ENCODE measurements around the gene MTREX.

The MTREX gene

DNA sequence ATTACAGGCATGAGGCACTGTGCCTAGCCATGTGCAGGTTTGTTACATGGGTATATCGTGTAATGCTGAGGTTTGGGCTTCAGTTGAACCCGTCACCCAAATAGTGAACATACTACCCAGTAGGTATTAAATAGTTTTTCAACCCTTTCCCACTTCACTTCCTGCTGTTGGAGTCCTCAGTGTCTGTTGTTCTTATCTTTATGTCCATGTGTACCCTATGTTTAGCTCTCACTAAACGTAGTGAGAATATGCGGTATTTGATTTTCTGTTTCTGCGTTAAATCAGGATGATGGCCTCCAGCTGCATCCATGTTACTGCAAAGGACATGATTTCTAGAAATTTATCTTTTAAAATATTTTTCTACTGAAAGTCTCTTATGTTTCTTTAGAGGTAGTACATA, 17.8 kb downstream of the MTREX start:
- DNase-seq: no peak

DNA sequence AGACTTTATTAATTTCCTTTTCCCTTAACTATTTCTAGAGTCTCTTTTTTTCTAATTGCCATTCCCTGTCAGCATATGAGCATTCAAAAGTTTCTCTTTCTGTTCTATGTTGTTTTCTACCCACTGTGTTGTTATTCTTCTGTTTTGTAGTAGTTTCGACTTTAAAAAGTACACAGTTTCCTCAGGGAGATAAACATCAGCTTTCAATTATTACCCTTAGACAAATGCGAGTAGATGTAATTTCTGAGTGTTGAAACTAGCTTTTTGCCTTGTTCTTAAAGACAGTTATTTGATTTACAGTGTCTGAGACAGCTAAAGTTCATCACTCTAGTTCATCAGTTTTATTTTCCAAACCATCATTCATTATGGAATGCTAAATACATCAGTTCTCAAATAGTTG, 19.5 kb downstream of the MTREX start:
- DNase-seq: no peak

DNA sequence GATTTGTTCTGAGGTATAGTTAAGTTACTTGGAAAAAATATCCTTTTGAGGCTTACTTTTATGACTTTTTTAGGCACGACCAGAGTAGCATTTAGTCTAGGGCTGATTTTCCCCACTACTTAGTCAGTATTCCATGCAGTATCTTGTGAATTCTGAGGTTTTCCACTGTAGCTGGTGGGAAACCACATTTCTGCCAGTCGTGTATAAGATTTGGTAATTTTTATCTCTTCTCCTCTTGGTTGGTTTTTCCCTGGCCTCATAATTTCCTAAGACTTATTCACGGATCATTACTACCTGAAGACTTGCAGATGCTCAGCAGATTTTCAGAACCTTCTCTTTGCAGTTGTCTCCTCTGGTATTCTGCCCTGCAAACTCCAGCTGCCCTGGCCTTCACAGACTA, 23.5 kb downstream of the MTREX start:
- DNase-seq: no peak

DNA sequence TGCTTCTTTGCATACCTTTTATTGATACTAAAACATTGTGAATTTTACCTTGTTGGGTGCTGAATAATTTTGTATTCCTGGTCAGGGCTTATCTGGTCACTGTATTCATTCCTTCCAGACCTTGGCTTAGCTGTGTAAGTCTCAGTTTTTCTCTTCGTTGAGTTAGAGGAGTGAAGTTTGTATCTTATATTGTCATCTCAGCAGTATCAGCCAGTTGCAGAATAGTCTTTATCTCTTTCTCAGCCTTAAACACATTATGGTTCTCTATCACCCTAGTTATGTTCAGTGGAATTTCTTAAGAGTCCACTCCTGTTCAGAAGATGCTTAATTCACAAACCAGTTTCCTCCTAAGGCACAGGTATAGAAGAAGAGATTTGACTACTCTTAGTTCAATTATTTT, 25.2 kb downstream of the MTREX start:
- DNase-seq: no peak

DNA sequence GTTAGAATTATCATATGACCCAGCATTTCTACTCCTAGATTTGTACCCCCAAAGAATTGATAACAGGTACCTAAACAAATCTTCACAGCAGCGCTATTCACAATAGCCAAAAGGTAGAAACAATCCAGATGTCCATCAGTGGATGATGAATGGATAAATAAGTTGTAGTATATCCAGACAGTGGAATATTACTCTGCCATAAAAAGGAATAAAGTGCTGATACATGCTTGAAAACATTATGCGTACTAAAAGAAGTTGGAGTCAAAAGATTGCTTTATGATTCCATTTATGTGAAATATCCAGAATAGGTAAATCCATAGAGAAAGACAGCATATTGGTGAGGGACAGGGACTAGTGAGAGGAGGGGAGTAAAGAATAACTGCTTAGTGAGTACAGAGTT, 26.0 kb downstream of the MTREX start:
- DNase-seq: no peak

DNA sequence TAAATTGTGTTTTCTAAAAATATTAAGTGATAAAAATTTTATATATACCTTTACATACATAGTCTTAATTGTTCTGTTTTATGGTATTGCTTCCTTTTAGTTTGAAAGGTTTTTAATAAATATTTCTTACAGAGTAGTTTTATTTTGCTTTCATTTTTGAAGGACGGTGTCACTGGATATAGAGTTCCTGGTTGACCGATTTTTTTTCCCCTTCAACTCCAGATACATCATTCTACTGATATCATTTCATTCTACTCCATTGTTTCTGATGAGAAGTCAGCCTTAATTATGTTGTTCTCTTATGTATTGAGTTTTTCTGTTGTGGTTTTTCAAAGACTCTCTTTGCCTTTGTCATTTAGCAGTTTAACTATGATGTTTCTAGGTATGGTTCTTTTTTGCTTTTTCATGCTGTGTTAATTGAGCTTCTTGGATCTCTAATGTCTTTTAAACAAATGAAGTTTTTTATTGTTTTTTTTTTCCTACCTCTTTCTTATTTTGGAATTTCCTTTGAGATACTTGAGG, 30.4 kb downstream of the MTREX start:
- no peak for DNase-seq

DNA sequence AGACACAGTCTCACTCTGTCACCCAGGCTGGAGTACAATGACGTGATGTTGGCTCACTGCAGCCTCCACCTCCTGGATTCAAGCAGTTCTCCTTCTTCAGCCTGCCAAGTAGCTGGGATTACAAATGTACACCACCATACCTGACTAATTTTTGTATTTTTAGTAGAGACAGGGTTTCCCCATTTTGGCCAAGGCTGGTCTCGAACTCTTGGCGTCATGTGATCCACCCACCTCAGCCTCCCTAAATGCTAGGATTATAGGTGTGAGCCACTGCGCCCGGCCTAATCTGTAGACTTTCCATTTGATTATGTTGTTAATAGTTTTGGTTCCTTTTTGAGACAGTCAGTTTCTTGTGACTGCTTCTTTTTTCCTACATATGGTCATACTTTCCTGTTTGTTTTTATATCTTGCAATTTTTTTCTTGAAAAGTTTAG, 31.0 kb downstream of the MTREX start:
- DNase-seq: peak; percentile 72

DNA sequence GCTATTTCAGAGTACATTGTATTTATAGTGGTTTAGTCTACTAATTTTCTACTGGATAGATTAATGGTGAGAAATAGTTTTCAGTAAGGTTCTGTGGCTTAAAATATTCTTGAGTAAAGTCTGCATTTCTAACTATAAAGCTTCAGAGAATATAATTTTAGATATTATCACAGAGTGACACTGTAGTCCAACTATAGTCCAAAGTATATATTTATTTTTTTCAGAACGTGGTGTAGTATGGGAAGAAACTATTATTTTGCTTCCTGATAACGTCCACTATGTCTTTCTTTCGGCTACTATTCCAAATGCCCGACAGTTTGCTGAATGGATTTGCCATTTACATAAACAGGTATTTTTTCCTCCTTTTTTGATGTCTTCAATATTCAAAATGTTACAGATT, 35.3 kb downstream of the MTREX start:
- no peak for DNase-seq

DNA sequence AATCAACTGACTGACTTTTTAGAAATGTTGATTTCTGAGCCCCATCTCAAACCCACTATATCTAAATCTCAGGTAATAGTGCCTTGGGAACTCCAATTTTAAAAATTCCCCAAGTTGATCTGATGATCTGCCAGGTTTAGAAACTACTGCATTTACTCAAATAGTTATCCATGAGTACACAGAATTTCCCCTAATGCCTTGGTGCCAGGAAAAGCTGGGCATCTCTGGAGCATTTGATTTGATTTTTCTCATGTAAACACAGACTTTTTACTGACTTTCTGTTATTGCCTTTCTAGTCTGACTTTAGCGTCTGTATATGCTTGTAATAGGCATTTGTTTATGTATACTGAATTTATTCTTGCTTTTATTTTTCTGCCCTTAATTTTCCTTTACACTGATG, 35.8 kb downstream of the MTREX start:
- no peak for DNase-seq

DNA sequence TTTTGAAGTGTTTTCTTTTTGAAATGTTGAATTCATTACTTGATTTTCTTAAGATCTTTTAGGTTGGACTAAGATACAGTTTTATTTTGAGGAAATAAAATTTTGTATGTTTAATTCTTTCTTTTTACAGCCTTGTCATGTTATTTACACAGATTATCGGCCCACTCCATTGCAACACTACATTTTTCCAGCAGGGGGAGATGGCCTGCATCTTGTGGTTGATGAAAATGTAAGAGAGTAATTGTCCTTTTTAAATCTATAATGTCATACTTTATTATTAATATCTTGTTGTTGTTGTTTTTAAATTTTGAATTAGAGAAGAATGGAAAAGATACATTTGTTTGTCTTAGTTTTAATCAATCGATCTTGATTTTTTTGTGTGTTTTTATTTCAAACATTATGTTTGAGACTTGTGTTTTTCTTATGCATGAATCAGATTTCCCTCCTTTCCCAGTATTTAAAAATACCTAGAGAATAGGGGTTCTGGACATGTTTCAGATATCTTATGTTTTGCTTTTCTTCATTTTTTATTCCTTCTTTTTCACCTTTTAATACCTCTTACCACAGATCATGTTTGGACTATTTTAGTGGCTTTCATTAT, 36.7 kb downstream of the MTREX start:
- peak; percentile 63 for DNase-seq

DNA sequence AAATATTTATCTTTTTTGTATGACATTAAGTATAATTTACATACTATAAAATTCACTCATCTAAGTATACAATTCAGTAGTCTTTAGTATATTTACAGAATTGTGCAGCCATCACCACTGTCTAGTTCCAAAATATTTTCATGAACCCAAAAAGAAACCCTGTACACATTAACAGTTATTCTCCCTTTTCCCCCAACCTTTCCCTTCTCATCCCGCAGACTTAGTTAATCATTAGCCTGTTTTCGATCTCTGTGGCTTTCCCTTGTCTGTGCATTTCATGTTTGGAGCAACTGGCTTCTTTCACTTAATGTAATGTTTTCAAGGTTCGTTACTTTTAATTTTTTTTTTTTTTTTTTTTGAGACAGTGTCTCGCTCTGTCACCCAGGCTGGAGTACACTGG, 37.5 kb downstream of the MTREX start:
- no peak for DNase-seq

DNA sequence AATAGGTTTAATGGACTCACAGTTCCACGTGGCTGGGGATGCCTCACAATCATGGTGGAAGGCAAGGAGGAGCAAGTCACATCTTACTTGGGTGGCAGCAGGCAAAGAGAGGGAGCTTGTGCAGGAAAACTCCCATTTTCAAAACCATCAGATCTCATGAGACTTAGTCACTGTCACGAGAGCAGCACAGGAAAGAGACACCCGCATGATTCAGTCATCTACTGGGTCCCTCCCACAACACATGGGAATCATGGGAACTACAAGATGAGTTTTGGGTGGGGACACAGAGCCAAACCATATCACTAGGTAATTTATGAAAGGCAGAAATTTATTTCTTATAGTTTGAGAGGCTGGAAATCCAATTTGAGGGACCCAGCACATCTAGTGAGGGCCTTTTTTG, 40.0 kb downstream of the MTREX start:
- no peak for DNase-seq

DNA sequence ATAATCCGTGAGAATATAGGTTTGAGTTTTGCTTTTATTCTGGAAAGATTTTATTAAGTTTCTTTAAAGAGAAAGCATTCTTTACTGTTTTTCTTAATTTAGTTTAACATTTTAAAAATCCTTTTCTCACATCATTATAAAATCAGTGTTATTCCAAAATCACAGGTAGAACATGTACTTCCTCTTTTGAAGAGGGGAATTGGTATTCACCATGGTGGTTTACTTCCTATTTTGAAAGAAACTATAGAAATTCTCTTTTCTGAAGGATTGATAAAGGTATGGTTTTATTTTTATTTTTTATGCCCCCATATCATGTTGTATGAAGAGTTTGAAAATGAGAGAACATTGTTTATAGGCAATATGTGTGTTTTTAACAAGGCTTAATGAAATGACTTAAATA, 43.0 kb downstream of the MTREX start:
- no peak for DNase-seq

DNA sequence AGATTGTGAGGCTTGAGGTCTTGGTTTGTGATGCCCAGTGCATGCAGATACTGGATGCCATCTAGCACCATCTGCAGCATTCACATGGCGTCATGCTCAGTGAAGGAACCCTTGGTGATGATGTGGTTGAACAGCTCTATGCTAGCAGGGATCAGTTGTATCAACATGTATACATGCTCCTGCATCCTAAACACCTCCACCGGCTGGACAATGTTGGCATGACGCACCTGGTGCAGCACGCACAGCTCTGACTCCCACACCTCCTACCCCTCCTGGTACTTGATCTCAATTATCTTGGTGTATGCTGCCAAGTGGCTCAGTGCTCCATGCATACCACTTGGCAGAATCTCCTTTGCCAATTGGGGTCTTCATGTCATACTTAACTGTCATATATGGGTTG, 49.1 kb downstream of the MTREX start:
- DNase-seq: no peak

DNA sequence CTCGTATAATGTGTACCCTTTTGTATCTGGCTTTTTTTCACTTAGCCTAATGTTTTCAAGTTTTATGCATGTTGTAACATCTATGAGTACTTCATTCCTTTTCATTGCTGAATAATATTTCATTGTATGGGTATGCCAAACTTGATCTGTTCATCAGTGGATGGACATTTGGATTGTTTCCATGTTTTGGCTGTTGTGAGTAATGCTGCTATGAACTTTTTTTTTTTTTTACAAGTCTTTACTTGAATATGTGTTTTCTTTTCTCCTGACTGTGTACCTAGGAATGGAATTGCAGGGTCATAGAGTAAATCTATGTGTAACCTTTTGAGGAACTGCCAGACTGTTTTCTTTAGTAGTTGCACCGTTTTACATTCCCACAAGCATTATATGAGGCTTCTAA, 52.4 kb downstream of the MTREX start:
- DNase-seq: no peak

DNA sequence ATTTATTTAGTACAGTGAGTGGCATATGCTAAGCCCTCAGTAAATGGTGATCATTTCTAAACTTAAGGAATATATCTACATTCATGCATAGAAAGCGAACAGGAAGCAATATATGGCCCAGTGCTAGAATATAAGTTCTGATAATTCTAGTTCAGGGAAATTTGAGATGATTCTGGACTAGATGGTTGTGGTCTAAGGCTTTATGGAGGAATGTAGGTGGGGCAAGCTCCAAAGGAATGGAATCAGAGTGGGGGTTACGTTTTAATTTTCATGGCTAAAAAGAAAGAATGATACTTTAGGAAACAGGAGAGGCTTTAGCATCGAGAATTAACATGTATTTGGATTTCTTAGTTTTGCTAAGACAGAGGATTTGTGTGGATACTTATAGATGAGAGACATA, 56.1 kb downstream of the MTREX start:
- DNase-seq: no peak

DNA sequence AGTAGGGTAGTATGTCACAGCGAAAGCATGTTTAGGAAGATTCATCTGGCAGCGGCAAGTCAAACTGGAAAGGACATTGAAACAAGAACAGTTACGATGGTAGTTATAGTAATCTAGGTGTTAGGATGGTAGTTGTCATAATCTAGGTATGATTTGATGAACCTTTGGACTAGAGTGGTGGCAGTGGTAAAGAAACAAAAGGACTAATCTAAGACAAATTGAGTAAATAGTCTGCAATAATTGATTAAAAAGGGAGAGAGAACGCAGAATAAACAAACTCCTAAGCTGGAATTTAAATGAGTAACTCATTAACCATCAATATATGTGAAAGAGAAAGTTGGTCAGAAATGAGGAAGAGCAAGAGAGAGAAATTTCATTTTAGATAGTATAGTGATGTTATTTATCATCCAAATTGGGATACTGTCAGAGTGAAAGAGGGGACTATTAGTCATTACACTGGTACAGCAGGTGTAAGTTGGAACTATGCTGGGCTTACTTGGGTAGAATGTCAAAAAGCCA, 56.8 kb downstream of the MTREX start:
- peak; percentile 78 for DNase-seq

DNA sequence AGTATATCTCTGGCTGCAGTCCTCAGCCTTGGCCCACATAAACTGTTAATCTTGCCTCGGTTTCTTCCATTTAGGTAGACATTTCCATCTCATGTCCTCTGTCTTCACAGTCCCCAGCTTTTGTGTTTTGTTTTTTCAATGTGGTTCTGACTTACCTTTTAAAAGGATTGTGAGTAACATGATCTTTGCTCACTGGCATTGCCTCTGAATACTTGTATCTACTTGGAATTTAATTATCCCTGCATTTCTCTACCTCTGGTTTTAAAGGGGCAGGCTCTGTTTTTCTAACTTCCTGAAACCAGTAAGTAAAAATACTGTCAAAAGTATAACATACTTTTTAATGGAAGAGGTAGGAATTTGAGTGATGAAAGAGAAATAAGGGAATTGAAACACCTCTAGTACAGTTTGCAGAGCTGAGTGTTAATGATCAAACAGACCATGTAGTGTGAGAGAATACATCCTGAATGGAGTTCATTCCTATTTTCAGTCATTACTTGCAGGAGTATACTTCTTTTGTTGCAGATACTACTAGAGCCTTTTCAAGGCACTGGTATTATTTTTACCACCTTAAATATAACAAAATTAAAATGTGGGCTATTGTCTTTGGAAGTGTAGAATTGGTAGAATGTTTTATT, 62.6 kb downstream of the MTREX start:
- no peak for DNase-seq

DNA sequence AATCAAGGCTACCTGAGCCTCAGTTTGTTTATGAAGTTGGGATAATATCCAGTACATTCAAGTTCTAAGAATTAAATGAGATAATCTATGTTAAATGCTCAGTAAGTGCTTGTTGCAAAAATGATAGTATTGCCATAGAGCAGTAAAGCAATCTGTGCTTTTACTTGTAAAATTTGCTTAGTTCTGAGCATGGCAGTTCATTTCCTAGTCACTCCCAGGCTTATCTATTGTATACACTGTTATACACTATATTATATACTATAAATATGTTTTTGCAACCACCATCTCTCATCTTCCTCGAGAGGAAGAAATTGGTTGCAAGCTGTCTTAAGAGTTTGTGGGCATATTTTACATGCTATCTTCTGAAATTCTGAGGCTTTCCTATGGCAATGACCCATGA, 63.4 kb downstream of the MTREX start:
- no peak for DNase-seq

DNA sequence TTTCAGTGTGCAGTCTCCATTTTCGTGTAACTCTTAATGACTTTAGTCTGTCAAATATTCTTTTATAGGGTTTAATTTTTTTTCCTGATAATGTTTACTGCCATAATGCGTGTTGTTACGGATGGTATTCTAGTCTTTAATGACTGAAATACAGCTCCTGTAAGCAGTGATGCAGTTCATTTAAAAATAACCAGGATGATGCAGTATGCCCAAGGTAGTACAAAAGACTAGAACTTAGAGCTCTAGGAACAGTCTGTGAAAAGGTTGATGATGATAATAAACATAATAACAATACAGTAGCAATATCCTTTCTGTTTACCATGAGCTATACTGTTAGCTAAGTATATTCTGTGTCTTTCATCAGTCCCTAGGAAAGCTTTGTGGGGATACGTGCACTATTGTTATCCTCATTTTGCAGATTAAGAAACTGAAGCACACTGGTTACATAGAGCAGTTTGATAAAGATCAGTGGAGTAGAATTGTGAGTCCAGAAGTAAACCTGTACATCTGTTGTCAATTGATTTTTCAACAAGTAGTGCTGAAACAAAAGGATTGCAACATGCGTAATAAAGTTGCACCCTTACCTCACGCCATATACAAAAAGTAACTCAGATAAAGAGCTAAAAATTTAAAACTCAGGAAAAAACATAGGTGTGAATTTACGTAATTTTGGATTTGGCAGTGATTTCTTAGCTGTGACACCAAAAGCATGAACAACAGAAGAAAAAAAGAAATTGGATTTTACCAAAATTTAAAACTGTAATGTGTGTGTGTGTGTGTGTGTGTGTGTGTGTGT, 64.5 kb downstream of the MTREX start:
- no peak for DNase-seq

DNA sequence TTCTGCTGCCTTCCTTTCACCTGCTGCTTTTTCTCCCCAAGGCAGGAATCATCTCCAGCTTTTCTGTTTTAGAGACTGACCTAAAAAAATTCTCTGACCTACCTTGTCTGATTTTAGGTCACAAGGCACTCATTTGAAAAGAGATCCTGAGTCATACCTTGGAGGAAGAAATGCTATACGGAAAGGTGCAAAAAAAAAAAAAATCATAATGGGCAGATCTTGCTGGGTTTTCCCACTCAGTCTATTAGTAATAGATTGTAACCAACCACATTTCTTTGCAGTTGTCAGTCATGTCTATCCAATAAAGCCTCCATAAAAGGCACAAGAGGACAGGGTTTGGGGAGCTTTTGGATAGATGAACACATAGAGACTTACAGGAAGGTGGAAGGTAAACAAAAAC, 70.0 kb downstream of the MTREX start:
- DNase-seq: peak; percentile 18

DNA sequence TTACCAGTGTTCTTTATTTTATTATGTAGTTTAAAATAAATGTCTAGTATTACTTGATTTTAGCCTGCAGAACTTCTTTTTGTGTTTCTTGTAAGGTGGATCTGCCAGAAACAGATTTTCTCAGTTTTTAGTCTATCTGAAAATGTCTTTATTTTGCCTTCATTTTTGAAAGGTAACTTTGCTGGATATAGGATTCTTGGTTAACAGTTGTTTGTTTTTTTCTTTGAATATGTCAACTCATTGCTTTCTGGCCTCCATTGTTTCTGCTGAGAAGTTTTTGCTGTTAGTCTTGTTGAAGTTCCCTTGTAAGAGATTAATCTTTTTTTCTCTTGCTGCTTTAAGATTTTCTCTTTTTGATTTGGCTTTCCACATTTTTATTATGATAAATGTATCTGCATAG, 75.5 kb downstream of the MTREX start:
- no peak for DNase-seq

DNA sequence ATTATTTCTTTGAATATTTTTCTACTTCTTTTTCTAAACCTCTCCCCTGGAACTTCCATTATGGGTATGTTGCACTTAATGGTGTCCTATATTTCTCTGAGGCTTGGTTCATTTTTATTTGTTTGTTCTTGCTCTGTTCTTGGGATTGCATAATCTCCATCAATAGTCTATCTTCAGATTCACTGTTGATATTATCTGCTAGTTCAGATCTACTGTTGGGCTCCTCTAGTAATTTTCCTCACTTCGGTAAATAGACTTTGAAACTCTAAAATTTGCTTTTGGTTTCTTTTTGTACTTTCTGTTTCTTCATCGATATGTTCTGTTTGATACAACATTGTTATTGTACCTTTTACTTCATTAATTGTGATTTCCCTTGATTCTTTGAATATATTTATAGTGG, 76.3 kb downstream of the MTREX start:
- DNase-seq: no peak

DNA sequence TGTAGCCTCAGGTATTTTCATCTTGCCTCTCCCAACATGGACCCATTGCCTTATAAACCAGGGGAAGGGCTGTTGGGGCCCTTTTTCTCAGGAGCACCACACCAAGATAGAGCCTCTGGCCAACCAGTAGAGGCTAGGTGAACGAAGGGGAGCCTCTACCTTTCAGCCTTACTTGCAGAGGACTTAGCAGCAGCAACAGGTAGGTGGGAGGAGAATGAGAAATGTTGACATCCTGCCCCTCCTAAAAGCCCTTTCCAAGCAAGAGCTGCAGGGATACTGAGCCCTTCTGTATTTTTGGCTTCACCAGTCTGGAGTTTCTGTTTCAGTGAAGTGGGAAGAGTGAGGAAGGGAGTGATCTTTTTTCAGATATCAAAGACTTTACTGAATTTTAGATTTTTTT, 77.4 kb downstream of the MTREX start:
- DNase-seq: no peak

Data from activated CD4-positive, alpha-beta T cell treated with anti-CD3 and anti-CD28 coated beads, Interleukin-10, Interleukin-2, amounts not matched to agents 100 ng/mL and 50 ng/mL, durations not matched to agents 16 hours and 8 hours (primary cell).